ENCODE results near the gene CENPP.

GRCh38 chr9:92528522-92528849 is 202.7 kb downstream of the CENPP start:
- TF ChIP-seq EZH2 (IDR thresholded peaks at IDR 0.05; ENCODE audit: insufficient read depth, low read length): no peak
- TF ChIP-seq, protein P1, sequence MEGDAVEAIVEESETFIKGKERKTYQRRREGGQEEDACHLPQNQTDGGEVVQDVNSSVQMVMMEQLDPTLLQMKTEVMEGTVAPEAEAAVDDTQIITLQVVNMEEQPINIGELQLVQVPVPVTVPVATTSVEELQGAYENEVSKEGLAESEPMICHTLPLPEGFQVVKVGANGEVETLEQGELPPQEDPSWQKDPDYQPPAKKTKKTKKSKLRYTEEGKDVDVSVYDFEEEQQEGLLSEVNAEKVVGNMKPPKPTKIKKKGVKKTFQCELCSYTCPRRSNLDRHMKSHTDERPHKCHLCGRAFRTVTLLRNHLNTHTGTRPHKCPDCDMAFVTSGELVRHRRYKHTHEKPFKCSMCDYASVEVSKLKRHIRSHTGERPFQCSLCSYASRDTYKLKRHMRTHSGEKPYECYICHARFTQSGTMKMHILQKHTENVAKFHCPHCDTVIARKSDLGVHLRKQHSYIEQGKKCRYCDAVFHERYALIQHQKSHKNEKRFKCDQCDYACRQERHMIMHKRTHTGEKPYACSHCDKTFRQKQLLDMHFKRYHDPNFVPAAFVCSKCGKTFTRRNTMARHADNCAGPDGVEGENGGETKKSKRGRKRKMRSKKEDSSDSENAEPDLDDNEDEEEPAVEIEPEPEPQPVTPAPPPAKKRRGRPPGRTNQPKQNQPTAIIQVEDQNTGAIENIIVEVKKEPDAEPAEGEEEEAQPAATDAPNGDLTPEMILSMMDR (IDR thresholded peaks at IDR 0.05; ENCODE audit: insufficient read depth, low read depth, low read length): no peak

Measured in astrocyte (in vitro differentiated cells and primary cell).